Measurements from ENCODE around the gene ABI3.

The ABI3 gene, protein sequence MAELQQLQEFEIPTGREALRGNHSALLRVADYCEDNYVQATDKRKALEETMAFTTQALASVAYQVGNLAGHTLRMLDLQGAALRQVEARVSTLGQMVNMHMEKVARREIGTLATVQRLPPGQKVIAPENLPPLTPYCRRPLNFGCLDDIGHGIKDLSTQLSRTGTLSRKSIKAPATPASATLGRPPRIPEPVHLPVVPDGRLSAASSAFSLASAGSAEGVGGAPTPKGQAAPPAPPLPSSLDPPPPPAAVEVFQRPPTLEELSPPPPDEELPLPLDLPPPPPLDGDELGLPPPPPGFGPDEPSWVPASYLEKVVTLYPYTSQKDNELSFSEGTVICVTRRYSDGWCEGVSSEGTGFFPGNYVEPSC

DNA sequence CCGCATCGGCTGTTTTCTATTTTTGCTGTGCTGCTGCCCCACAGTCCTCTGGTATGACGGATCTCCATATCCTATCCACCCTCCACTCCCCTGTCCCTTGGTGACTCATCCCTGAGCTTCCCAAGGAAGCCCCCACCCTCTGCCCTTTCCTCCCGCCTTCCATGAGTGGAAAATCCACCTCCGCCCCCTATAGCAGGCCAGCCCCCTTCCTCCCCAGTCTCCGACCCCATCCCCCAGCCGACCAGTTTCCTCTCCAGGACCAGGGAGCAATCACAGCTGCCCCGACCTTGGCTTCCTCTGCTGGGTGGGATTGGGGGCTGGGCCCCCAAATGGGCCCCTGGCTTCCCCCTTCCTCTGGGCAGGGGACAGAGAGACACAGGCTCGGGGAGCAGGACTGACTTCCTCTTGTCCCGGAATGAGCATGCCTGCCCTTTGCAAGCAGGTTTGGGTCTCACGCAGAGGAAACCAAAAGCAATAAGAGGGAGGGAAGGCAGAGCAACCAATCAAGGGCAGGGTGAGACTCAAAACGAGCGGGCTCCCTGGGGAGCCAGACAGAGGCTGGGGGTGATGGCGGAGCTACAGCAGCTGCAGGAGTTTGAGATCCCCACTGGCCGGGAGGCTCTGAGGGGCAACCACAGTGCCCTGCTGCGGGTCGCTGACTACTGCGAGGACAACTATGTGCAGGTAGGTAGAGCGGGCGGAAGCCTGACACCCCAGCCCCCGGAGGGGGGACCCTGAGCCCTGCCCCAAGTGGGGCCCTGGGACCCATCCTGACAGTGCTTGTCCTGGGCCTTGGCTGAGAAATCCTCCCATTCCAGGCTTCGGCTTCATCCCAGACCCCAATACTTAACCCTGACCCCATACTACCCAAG is at the start of gene ABI3, which contains the start of gene GNGT2:
TSS of gene ABI3 (plus strand) at position 550 of the 872 bp plus-strand sequence. CDS start at position 568, 18 bp downstream.
TSS of gene GNGT2 (minus strand) at position 417 of the 872 bp plus-strand sequence. CDS start 3,152 bp downstream, outside the sequence.
- TF ChIP-seq, protein P1, sequence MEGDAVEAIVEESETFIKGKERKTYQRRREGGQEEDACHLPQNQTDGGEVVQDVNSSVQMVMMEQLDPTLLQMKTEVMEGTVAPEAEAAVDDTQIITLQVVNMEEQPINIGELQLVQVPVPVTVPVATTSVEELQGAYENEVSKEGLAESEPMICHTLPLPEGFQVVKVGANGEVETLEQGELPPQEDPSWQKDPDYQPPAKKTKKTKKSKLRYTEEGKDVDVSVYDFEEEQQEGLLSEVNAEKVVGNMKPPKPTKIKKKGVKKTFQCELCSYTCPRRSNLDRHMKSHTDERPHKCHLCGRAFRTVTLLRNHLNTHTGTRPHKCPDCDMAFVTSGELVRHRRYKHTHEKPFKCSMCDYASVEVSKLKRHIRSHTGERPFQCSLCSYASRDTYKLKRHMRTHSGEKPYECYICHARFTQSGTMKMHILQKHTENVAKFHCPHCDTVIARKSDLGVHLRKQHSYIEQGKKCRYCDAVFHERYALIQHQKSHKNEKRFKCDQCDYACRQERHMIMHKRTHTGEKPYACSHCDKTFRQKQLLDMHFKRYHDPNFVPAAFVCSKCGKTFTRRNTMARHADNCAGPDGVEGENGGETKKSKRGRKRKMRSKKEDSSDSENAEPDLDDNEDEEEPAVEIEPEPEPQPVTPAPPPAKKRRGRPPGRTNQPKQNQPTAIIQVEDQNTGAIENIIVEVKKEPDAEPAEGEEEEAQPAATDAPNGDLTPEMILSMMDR (IDR thresholded peaks at IDR 0.05): no peak

DNA sequence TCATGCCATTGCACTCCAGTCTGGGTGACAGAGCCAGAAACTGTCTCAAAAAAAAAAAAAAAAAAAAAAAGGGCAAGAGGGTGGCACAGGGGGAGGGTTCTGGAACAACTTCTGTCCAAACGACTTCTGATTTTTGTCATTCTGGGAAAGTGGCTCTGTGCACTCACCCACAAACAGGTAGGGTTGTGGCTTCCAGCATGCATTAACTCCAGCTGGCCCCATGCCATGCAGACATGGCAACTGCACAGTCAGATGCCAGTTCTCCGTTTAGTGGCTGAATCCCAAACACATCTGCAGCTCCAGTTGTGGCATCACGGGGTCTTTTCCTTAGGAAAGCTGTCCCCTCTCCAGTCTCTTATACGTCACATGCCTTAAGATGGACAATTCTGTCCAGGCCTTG is 47.6 kb upstream of the ABI3 start:
- TF ChIP-seq, protein P1 (IDR thresholded peaks at IDR 0.05): no peak

DNA sequence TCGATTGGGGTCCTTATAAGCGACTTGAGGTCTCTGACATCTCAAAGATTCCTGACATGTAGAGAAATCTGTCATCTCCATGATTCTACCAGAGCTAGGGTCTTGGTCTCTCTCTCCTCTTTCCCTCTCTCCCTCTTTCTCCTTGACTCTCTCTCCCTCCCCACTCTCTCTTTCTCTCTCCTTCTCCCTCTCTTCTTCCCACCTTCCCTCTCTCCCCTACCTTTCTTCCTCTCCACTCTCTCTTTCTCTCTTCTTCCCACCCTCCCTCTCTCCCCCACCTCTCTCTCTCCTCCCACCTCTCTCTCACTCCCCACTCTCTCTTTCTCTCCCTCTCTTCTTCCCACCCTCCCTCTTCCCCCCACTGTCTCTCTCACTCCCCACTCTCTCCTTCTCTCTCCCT is 45.4 kb upstream of the ABI3 start:
- TF ChIP-seq, protein P1 (IDR thresholded peaks at IDR 0.05): no peak

GRCh38 chr17:49168706-49169105 is 41.8 kb upstream of the ABI3 start:
- TF ChIP-seq, protein P1 (IDR thresholded peaks at IDR 0.05): no peak

DNA sequence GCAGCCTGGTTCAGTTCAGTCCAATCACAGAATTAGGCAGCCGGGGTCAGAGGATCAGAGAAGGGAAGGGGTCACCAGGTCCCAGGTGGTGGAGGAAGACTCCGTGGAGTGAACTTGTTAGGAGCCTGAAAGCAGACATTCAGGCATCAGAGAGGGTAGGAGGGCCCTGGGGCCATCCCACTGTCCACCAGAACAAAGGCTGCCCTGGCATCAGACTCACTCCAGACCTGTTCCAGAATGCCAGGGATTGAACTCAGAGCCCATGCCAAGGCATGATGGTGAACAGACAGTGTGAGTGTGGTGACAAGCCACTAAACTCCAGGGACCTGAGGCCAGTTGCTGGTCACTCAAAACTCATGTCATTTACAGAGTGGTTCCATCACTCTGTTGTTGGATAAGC is 40.3 kb upstream of the ABI3 start:
- TF ChIP-seq, protein P1 (IDR thresholded peaks at IDR 0.05): no peak

DNA sequence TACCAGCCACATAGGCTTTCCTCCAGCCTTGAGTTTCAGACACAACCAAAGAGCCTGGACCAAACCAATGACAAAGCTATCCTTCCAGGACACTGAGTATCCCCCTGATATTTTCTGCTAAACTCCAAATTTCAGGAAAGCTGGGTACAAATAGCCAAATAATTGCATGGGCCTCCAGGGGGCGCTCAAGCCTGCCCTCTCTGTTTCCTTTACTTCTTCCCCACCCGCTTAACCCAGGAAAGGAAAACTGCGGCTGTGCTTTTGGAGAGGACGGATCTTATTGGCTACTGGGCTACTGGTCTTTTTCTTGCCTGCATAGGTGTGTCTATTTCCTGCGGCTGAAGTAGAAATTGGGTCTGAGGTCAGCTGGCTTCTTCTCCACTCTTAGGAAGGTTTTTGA is 30.2 kb upstream of the ABI3 start:
- TF ChIP-seq, protein P1 (IDR thresholded peaks at IDR 0.05): peak; percentile 86

- TF ChIP-seq, protein P1 (IDR thresholded peaks at IDR 0.05): no peak
Observed at GRCh38 chr17:49180998-49181635, 29.4 kb upstream of the ABI3 start.
